Epithelial cell of esophagus (primary cell): ENCODE data around the gene GPR37L1.

Source experiments
- DNase-seq: peaks from one replicate; pipeline ENCODE4 v3.0.0; 2010; ENCODE audit warnings: low read depth
- H3K4me3 ChIP-seq: 2 replicates; pipeline ENCODE4 v1.5.1; 2011; ENCODE audit warnings: mild to moderate bottlenecking, low read length, control low read depth
- CTCF ChIP-seq: IDR thresholded peaks from 2 replicates; pipeline ENCODE4 v1.5.1; 2011; ENCODE audit warnings: low read depth, mild to moderate bottlenecking, low read length, control low read depth, inconsistent platforms; ENCODE audit not compliant: insufficient read depth; ENCODE audit errors: missing control alignments

The GPR37L1 gene

GRCh38 chr1:202161151-202162046 is 38.7 kb downstream of the GPR37L1 start:
- DNase-seq = no peak
- no peak overlapping the region for H3K4me3 ChIP-seq
- no peak for TF ChIP-seq CTCF

- H3K4me3 ChIP-seq = no peak overlapping the region
- no peak for DNase-seq
- TF ChIP-seq CTCF = no peak
Measured at GRCh38 chr1:202162047-202162417, 39.3 kb downstream of the GPR37L1 start.

- no peak for DNase-seq
- TF ChIP-seq CTCF = no peak
- no peak overlapping the region for H3K4me3 ChIP-seq
Measured at GRCh38 chr1:202162418-202163280, 39.9 kb downstream of the GPR37L1 start.

- no peak overlapping the region for H3K4me3 ChIP-seq
- no peak for DNase-seq
- no peak for TF ChIP-seq CTCF
Measured at GRCh38 chr1:202163281-202164270, 40.9 kb downstream of the GPR37L1 start.

- no peak overlapping the region for H3K4me3 ChIP-seq
- DNase-seq = no peak
- TF ChIP-seq CTCF = no peak
Measured at GRCh38 chr1:202164271-202165037, 41.7 kb downstream of the GPR37L1 start.
